ENCODE results near the gene INPP5A.

DNA sequence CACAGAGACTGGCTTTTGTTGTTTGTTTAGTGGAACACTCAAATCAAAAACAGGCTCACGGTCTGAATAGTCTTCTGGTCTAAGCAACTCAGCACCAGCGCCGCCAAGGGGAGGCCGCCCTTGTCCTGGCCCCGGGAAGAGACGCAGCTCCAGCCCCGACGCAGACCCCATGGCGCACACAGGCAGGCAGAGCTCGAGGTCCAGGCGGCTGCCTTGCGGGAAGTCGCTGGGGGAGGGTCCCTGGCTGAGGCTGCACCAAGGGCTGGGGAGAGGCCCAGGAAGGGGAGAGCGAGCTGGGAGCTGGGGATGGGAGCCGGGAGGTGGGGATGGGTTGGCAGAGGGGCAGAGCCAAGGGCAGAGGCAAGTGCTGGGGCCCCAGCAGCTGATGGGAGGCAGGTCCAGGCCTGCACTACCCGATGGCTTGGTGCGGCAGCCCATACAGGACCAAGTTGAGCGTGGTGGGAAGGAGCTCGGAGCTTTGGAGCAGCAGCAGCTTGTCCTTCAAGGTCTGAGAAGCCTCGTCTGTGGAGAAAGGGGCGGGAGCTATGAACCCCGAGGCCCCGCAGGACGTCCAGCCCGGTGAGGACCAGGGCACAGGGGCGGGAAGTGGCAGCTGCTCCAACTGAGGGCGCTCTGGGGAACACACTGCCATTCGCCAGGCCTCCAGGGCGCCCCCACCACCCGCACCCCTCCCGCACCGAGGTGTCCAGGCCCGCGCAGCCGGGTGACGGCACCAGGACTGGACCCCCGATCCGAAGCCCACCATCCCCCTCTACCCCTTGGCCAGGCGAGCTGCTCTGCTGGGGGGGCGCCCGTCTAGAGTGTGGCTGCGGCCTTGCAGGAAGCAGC is 271.0 kb downstream of the INPP5A start:
- TF ChIP-seq, protein P1, sequence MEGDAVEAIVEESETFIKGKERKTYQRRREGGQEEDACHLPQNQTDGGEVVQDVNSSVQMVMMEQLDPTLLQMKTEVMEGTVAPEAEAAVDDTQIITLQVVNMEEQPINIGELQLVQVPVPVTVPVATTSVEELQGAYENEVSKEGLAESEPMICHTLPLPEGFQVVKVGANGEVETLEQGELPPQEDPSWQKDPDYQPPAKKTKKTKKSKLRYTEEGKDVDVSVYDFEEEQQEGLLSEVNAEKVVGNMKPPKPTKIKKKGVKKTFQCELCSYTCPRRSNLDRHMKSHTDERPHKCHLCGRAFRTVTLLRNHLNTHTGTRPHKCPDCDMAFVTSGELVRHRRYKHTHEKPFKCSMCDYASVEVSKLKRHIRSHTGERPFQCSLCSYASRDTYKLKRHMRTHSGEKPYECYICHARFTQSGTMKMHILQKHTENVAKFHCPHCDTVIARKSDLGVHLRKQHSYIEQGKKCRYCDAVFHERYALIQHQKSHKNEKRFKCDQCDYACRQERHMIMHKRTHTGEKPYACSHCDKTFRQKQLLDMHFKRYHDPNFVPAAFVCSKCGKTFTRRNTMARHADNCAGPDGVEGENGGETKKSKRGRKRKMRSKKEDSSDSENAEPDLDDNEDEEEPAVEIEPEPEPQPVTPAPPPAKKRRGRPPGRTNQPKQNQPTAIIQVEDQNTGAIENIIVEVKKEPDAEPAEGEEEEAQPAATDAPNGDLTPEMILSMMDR (IDR thresholded peaks at IDR 0.05; ENCODE audit: low read depth, low read length, poor library complexity, severe bottlenecking) = no peak
- no peak for TF ChIP-seq EZH2phosphoT487 (IDR thresholded peaks at IDR 0.05; ENCODE audit: borderline replicate concordance, low read length)

Measured in DOHH2 (cell line).